Endodermal cell (in vitro differentiated cells): ENCODE measurements around the gene SPECC1. TPM values are rescaled to one million over a fixed set of nuclear protein-coding genes. Genes with fewer than 3 reads are reported as not detected.

Experiments
- DNase-seq: peaks from one replicate; pipeline ENCODE4 v3.0.0-alpha.2; 2017
- H3K27ac ChIP-seq: 2 replicates; pipeline ENCODE4 v1.5.1; 2013; ENCODE audit warnings: mild to moderate bottlenecking, low read depth, low read length, moderate library complexity
- H3K27me3 ChIP-seq: 2 replicates; pipeline ENCODE4 v1.6.1; 2013; ENCODE audit warnings: mild to moderate bottlenecking, low read length, moderate library complexity; ENCODE audit not compliant: insufficient read depth, control insufficient read depth, poor library complexity, severe bottlenecking
- H3K36me3 ChIP-seq: 2 replicates; pipeline ENCODE4 v1.7.0; 2013; ENCODE audit warnings: mild to moderate bottlenecking, low read length, moderate library complexity; ENCODE audit not compliant: control insufficient read depth, insufficient read depth
- H3K4me1 ChIP-seq: one replicate; pipeline ENCODE4 v1.7.0; 2013; ENCODE audit warnings: low read length; ENCODE audit not compliant: control insufficient read depth, insufficient read depth
- H3K4me3 ChIP-seq: 2 replicates; pipeline ENCODE4 v1.5.1; 2013; ENCODE audit warnings: mild to moderate bottlenecking, low read length, moderate library complexity
- H3K9ac ChIP-seq: 2 replicates; pipeline ENCODE4 v1.6.1; 2013; ENCODE audit warnings: mild to moderate bottlenecking, low read length, moderate library complexity; ENCODE audit not compliant: poor library complexity, severe bottlenecking; ENCODE audit errors: extremely low read depth
- H3K9me3 ChIP-seq: 2 replicates; pipeline ENCODE4 v1.6.1; 2013; ENCODE audit warnings: mild to moderate bottlenecking, low read length, moderate library complexity; ENCODE audit not compliant: control insufficient read depth
- H3K27ac Mint-ChIP-seq: 2 replicates; pipeline ENCODE4 v1.8.0; 2020; ENCODE audit warnings: mixed read lengths
- H3K27me3 Mint-ChIP-seq: 2 replicates; pipeline ENCODE4 v1.8.0; 2021; ENCODE audit warnings: mild to moderate bottlenecking, mixed read lengths; ENCODE audit not compliant: insufficient read depth
- H3K36me3 Mint-ChIP-seq: 2 replicates; pipeline ENCODE4 v1.8.0; 2020; ENCODE audit warnings: low read depth, mixed read lengths
- H3K4me1 Mint-ChIP-seq: 2 replicates; pipeline ENCODE4 v1.8.0; 2020; ENCODE audit warnings: mixed read lengths
- H3K4me3 Mint-ChIP-seq: 2 replicates; pipeline ENCODE4 v1.8.0; 2020; ENCODE audit warnings: mild to moderate bottlenecking, moderate library complexity, mixed read lengths
- H3K9me3 Mint-ChIP-seq: 2 replicates; pipeline ENCODE4 v1.8.0; 2020; ENCODE audit warnings: mild to moderate bottlenecking, mixed read lengths
- CTCF ChIP-seq: fragments of 200-600 bp; sonication (generic); conservative IDR thresholded peaks from 2 replicates; pipeline ENCODE4 v1.5.0; 2021; ENCODE audit warnings: antibody characterized with exemption, mild to moderate bottlenecking
- WGBS, 2 experiments: methylation state at CpG; one replicate each; pipeline versions ENCODE4 v1.1.5 to v1.1.7; 2013; ENCODE audit warnings: missing lambda C conversion rate in 2 of 2, mixed read lengths in 1 of 2; ENCODE audit not compliant: insufficient coverage in 1 of 2, insufficient read length in 1 of 2; 5-methylcytosine and 5-hydroxymethylcytosine counted together
- total RNA-seq, 2 donors: library from RNA; stranded (reverse); fragmentation: NEBNext Ultra II Directional in 1 of 2; extraction: Animal tissue kit (Norgen Biotek cat#: 25700) in 1 of 2; gene quantifications; 2 replicates in 1 of 2; 3 replicates in 1 of 2; pipeline ENCODE4 v1.2.1, GENCODE V29; 2021

SPECC1 gene
- total RNA-seq, 2 donors from 2014 or later = 48.7 to 60.6 TPM

- peaks cover 4% of the 10 kb centered on the region for H3K36me3 ChIP-seq
- H3K27me3 ChIP-seq = no peaks in the 10 kb centered on the region
- Mint-ChIP-seq H3K4me1 (no peaks in the 10 kb centered on the region), H3K4me3 (no peak overlapping the region), H3K36me3 (peaks cover 6% of the 10 kb centered on the region), H3K27me3 (peaks cover 4% of the 10 kb centered on the region), H3K27ac (no peak overlapping the region), H3K9me3 (no peaks in the 10 kb centered on the region)
- no peak for DNase-seq
- no peak overlapping the region for H3K27ac ChIP-seq
- H3K4me1 ChIP-seq = no peaks in the 10 kb centered on the region
- H3K4me3 ChIP-seq = no peak overlapping the region
- WGBS, 2 experiments = 85 to 95% methylated on average over 4 to 8 of the region's 8 CpGs
- H3K9me3 ChIP-seq = no peaks in the 10 kb centered on the region
- H3K9ac ChIP-seq = no peak overlapping the region
- no peak for TF ChIP-seq CTCF
Measured at GRCh38 chr17:20314834-20315233, 305.7 kb downstream of the SPECC1 start.

GRCh38 chr17:20315311-20315710 lies 306.2 kb downstream of the SPECC1 start:
- no peak for TF ChIP-seq CTCF
- Mint-ChIP-seq H3K36me3 (peaks cover 3% of the 10 kb centered on the region), H3K4me1 (no peaks in the 10 kb centered on the region), H3K9me3 (no peaks in the 10 kb centered on the region), H3K27me3 (peaks cover 9% of the 10 kb centered on the region), H3K27ac (no peak overlapping the region), H3K4me3 (no peak overlapping the region)
- no peak for DNase-seq
- Histone ChIP-seq H3K4me3 (no peak overlapping the region), H3K27ac (no peak overlapping the region), H3K27me3 (no peaks in the 10 kb centered on the region), H3K9ac (no peak overlapping the region), H3K36me3 (peaks cover 4% of the 10 kb centered on the region), H3K9me3 (no peaks in the 10 kb centered on the region), H3K4me1 (no peaks in the 10 kb centered on the region)
- WGBS, 2 experiments = 86 to 94% methylated on average over 7 to 10 of the region's 10 CpGs

GRCh38 chr17:20315821-20316220 lies 306.7 kb downstream of the SPECC1 start:
- no peak for TF ChIP-seq CTCF
- Mint-ChIP-seq H3K36me3 (peaks cover 2% of the 10 kb centered on the region), H3K27me3 (peaks cover 10% of the 10 kb centered on the region)

More at GRCh38 chr17:20315821-20316220, 306.7 kb downstream of the SPECC1 start:
- no peak for DNase-seq
- no peak overlapping the region for H3K4me3 Mint-ChIP-seq
- H3K36me3 ChIP-seq = peaks cover 4% of the 10 kb centered on the region
- no peak overlapping the region for H3K9ac ChIP-seq
- no peaks in the 10 kb centered on the region for H3K4me1 ChIP-seq
- no peaks in the 10 kb centered on the region for H3K4me1 Mint-ChIP-seq
- 91 to 92% methylated on average over 2 to 4 of the region's 4 CpGs for WGBS, 2 experiments
- no peak overlapping the region for H3K27ac Mint-ChIP-seq
- H3K27ac ChIP-seq = no peak overlapping the region
- no peaks in the 10 kb centered on the region for H3K27me3 ChIP-seq
- H3K9me3 Mint-ChIP-seq = peaks cover under 1% of the 10 kb centered on the region
- no peaks in the 10 kb centered on the region for H3K9me3 ChIP-seq
- H3K4me3 ChIP-seq = no peak overlapping the region
